ENCODE data around the gene DOCK9. TPM values are rescaled to one million over a fixed set of nuclear protein-coding genes. Genes with fewer than 3 reads are reported as not detected.

The DOCK9 gene
- total and polyA plus RNA-seq, 2 donors (not counting 1 experiment from before 2014, with no cell fraction given): 18.2 TPM

- DNase-seq (ENCODE audit: low read depth in 2 of 2): no peak
- H2AFZ ChIP-seq (ENCODE audit: low read length): no peak overlapping the region
- no peaks in the 10 kb centered on the region for H3K79me2 ChIP-seq (ENCODE audit: control insufficient read depth, insufficient read depth, low read length)
- TF ChIP-seq EZH2 (IDR thresholded peaks at IDR 0.05; ENCODE audit: low read length, missing control alignments): no peak
- TF ChIP-seq, protein P1, sequence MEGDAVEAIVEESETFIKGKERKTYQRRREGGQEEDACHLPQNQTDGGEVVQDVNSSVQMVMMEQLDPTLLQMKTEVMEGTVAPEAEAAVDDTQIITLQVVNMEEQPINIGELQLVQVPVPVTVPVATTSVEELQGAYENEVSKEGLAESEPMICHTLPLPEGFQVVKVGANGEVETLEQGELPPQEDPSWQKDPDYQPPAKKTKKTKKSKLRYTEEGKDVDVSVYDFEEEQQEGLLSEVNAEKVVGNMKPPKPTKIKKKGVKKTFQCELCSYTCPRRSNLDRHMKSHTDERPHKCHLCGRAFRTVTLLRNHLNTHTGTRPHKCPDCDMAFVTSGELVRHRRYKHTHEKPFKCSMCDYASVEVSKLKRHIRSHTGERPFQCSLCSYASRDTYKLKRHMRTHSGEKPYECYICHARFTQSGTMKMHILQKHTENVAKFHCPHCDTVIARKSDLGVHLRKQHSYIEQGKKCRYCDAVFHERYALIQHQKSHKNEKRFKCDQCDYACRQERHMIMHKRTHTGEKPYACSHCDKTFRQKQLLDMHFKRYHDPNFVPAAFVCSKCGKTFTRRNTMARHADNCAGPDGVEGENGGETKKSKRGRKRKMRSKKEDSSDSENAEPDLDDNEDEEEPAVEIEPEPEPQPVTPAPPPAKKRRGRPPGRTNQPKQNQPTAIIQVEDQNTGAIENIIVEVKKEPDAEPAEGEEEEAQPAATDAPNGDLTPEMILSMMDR (conservative IDR thresholded peaks at IDR 0.05 in 1 of 2, IDR thresholded peaks at IDR 0.05 in 1 of 2; ENCODE audit: low read depth in 1 of 2, low read length in 2 of 2): no peak
- H3K9ac ChIP-seq (ENCODE audit: insufficient read depth, low read length): no peak overlapping the region
- no peaks in the 10 kb centered on the region for H3K9me3 ChIP-seq (ENCODE audit: control insufficient read depth, insufficient read depth, low read depth, low read length)
- no peaks in the 10 kb centered on the region for H4K20me1 ChIP-seq (ENCODE audit: control insufficient read depth, extremely low read depth, insufficient read depth, low read length)
- H3K27me3 ChIP-seq (ENCODE audit: control insufficient read depth, insufficient read depth, low read length): no peaks in the 10 kb centered on the region
- no peak overlapping the region for H3K4me3 ChIP-seq (replicated peaks in 1 of 4; ENCODE audit: control extremely low read depth in 1 of 4, insufficient read depth in 1 of 4, low read depth in 3 of 4, low read length in 4 of 4)
- H3K4me1 ChIP-seq (ENCODE audit: control insufficient read depth, extremely low read depth, insufficient read depth, low read length): no peaks in the 10 kb centered on the region
- no peak overlapping the region for H3K4me2 ChIP-seq (ENCODE audit: extremely low read depth, insufficient read depth, low read length)
- no peaks in the 10 kb centered on the region for H3K36me3 ChIP-seq (ENCODE audit: control insufficient read depth, insufficient read depth, low read length)
- H3K27ac ChIP-seq (ENCODE audit: insufficient read depth, low read length): no peak overlapping the region
Measured at GRCh38 chr13:98820300-98820699, 157.6 kb downstream of the DOCK9 start.

- Histone ChIP-seq H3K27me3 (ENCODE audit: control insufficient read depth, insufficient read depth, low read length) (no peaks in the 10 kb centered on the region), H2AFZ (ENCODE audit: low read length) (no peak overlapping the region), H3K27ac (ENCODE audit: insufficient read depth, low read length) (no peak overlapping the region), H4K20me1 (ENCODE audit: control insufficient read depth, extremely low read depth, insufficient read depth, low read length) (no peaks in the 10 kb centered on the region), H3K4me3 (replicated peaks in 1 of 4; ENCODE audit: control extremely low read depth in 1 of 4, insufficient read depth in 1 of 4, low read depth in 3 of 4, low read length in 4 of 4) (no peak overlapping the region), H3K9ac (ENCODE audit: insufficient read depth, low read length) (no peak overlapping the region), H3K4me1 (ENCODE audit: control insufficient read depth, extremely low read depth, insufficient read depth, low read length) (no peaks in the 10 kb centered on the region), H3K4me2 (ENCODE audit: extremely low read depth, insufficient read depth, low read length) (no peak overlapping the region), H3K79me2 (ENCODE audit: control insufficient read depth, insufficient read depth, low read length) (no peaks in the 10 kb centered on the region), H3K36me3 (ENCODE audit: control insufficient read depth, insufficient read depth, low read length) (no peaks in the 10 kb centered on the region), H3K9me3 (ENCODE audit: control insufficient read depth, insufficient read depth, low read depth, low read length) (no peaks in the 10 kb centered on the region)
- TF ChIP-seq EZH2 (IDR thresholded peaks at IDR 0.05; ENCODE audit: low read length, missing control alignments): no peak
- TF ChIP-seq, protein P1 (conservative IDR thresholded peaks at IDR 0.05 in 1 of 2, IDR thresholded peaks at IDR 0.05 in 1 of 2; ENCODE audit: low read depth in 1 of 2, low read length in 2 of 2): no peak
- DNase-seq (ENCODE audit: low read depth in 2 of 2): no peak
Measured at GRCh38 chr13:98819382-98820010, 158.4 kb downstream of the DOCK9 start.

DNA sequence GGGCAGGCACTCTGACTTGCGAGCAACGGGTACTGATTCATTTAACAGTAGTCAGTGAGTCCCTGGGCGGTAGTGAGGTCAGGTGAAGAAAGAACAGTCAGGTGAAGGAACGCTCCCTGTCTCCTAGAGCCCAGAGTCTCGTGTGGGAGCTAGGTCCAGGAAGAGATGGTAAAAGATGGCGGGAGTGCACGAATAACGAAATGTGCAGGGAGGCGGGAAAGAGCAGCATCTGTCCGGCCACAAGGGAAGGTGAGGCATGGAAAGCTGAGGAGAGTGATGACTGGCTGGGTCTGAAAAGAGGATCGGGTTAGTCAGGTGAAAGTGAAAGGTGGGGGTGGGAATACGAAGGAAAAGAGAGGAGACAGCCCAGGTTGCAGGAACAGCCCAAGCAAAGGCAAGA, 161.5 kb downstream of the DOCK9 start:
- Histone ChIP-seq H2AFZ (ENCODE audit: low read length) (no peak overlapping the region), H3K9ac (ENCODE audit: insufficient read depth, low read length) (no peak overlapping the region), H3K4me2 (ENCODE audit: extremely low read depth, insufficient read depth, low read length) (no peak overlapping the region), H3K79me2 (ENCODE audit: control insufficient read depth, insufficient read depth, low read length) (no peaks in the 10 kb centered on the region), H3K27me3 (ENCODE audit: control insufficient read depth, insufficient read depth, low read length) (no peaks in the 10 kb centered on the region), H4K20me1 (ENCODE audit: control insufficient read depth, extremely low read depth, insufficient read depth, low read length) (no peaks in the 10 kb centered on the region), H3K4me1 (ENCODE audit: control insufficient read depth, extremely low read depth, insufficient read depth, low read length) (no peaks in the 10 kb centered on the region), H3K36me3 (ENCODE audit: control insufficient read depth, insufficient read depth, low read length) (no peaks in the 10 kb centered on the region), H3K9me3 (ENCODE audit: control insufficient read depth, insufficient read depth, low read depth, low read length) (no peaks in the 10 kb centered on the region), H3K27ac (ENCODE audit: insufficient read depth, low read length) (no peak overlapping the region), H3K4me3 (replicated peaks in 1 of 4; ENCODE audit: control extremely low read depth in 1 of 4, insufficient read depth in 1 of 4, low read depth in 3 of 4, low read length in 4 of 4) (no peak overlapping the region)
- DNase-seq (ENCODE audit: low read depth in 2 of 2): no peak
- no peak for TF ChIP-seq EZH2 (IDR thresholded peaks at IDR 0.05; ENCODE audit: low read length, missing control alignments)
- TF ChIP-seq, protein P1 (conservative IDR thresholded peaks at IDR 0.05 in 1 of 2, IDR thresholded peaks at IDR 0.05 in 1 of 2; ENCODE audit: low read depth in 1 of 2, low read length in 2 of 2): no peak
